ENCODE measurements around the gene DNAH8.

DNAH8 gene

GRCh38 chr6:39016839-39017546 is 301.9 kb downstream of the DNAH8 start:
- no peak for DNase-seq (ENCODE audit: low read depth in 2 of 2)

- no peak for DNase-seq (ENCODE audit: low read depth in 2 of 2)
Measured at GRCh38 chr6:39017547-39017880, 302.4 kb downstream of the DNAH8 start.

- no peak for DNase-seq (ENCODE audit: low read depth in 2 of 2)
Measured at GRCh38 chr6:39018103-39018502, 303.0 kb downstream of the DNAH8 start.

- no peak for DNase-seq (ENCODE audit: low read depth in 2 of 2)
Measured at GRCh38 chr6:39020136-39020535, 305.0 kb downstream of the DNAH8 start.

- DNase-seq (ENCODE audit: low read depth in 2 of 2) = no peak
Measured at GRCh38 chr6:39021041-39021440, 305.9 kb downstream of the DNAH8 start.

GRCh38 chr6:39021779-39022178 is 306.7 kb downstream of the DNAH8 start:
- no peak for DNase-seq (ENCODE audit: low read depth in 2 of 2)

- DNase-seq (ENCODE audit: low read depth in 2 of 2) = no peak
Measured at GRCh38 chr6:39026175-39026574, 311.1 kb downstream of the DNAH8 start.

- DNase-seq (ENCODE audit: low read depth in 2 of 2) = no peak
Measured at GRCh38 chr6:39029156-39030011, 314.3 kb downstream of the DNAH8 start.

GRCh38 chr6:39035681-39036080 is 320.6 kb downstream of the DNAH8 start:
- DNase-seq (ENCODE audit: low read depth in 2 of 2) = no peak

GRCh38 chr6:39037082-39037508 is 322.0 kb downstream of the DNAH8 start:
- no peak for DNase-seq (ENCODE audit: low read depth in 2 of 2)

- no peak for DNase-seq (ENCODE audit: low read depth in 2 of 2)
Measured at GRCh38 chr6:39037707-39038106, 322.6 kb downstream of the DNAH8 start.

- no peak for DNase-seq (ENCODE audit: low read depth in 2 of 2)
Measured at GRCh38 chr6:39040080-39040673, 325.1 kb downstream of the DNAH8 start.

GRCh38 chr6:39041072-39041471 is 326.0 kb downstream of the DNAH8 start:
- no peak for DNase-seq (ENCODE audit: low read depth in 2 of 2)

- no peak for DNase-seq (ENCODE audit: low read depth in 2 of 2)
Measured at GRCh38 chr6:39043776-39044175, 328.7 kb downstream of the DNAH8 start.

- no peak for DNase-seq (ENCODE audit: low read depth in 2 of 2)
Measured at GRCh38 chr6:39044181-39044580, 329.1 kb downstream of the DNAH8 start.

GRCh38 chr6:39047434-39048327 is 332.6 kb downstream of the DNAH8 start:
- no peak for DNase-seq (ENCODE audit: low read depth in 2 of 2)

GRCh38 chr6:39048481-39049399 is 333.6 kb downstream of the DNAH8 start, which contains the start of gene GLP1R:
Gene GLP1R (plus strand): TSS chr6:39048781. CDS start chr6:39048841, 60 bp downstream.
- no peak for DNase-seq (ENCODE audit: low read depth in 2 of 2)

- DNase-seq (ENCODE audit: low read depth in 2 of 2) = no peak
Measured at GRCh38 chr6:39049575-39050283, 334.6 kb downstream of the DNAH8 start.

GRCh38 chr6:39050453-39051112 is 335.5 kb downstream of the DNAH8 start:
- no peak for DNase-seq (ENCODE audit: low read depth in 2 of 2)
